Kidney (tissue), 14 donors: Measurements from ENCODE around the gene ARFRP1. TPM values are rescaled to one million over a fixed set of nuclear protein-coding genes. Genes with fewer than 3 reads are reported as not detected.

ENCODE experiments used
- DNase-seq, 5 donors: peaks; one replicate each; pipeline ENCODE4 v3.0.0-alpha.2; 2013 to 2020
- FAIRE-seq: peaks from 2 replicates; lab custom pipeline; 2012; peaks lifted over from hg19 to GRCh38; lab: Jason Lieb, UNC
- H3K27ac ChIP-seq, 2 donors: one replicate each; pipeline ENCODE4 v1.7.0; 2013; ENCODE audit warnings: low read depth in 2 of 2, low read length in 2 of 2, inconsistent platforms in 1 of 2
- H3K27me3 ChIP-seq: one replicate; pipeline ENCODE4 v1.7.1; 2013; ENCODE audit warnings: low read length, inconsistent platforms; ENCODE audit not compliant: control insufficient read depth, insufficient read depth
- H3K36me3 ChIP-seq, 3 donors: one replicate each; pipeline versions ENCODE4 v1.7.0 to v1.7.1; 2013; ENCODE audit warnings: low read length in 3 of 3, control low read depth in 1 of 3, inconsistent platforms in 1 of 3; ENCODE audit not compliant: insufficient read depth in 3 of 3, control insufficient read depth in 2 of 3
- H3K4me1 ChIP-seq, 3 donors: one replicate each; pipeline versions ENCODE4 v1.7.0 to v1.7.1; 2013; ENCODE audit warnings: low read length in 3 of 3, inconsistent platforms in 1 of 3, low read depth in 1 of 3; ENCODE audit not compliant: control insufficient read depth in 2 of 3, insufficient read depth in 2 of 3
- H3K4me3 ChIP-seq, 3 donors: one replicate each; pipeline versions ENCODE4 v1.7.0 to v1.8.1; 2013; ENCODE audit warnings: low read length in 3 of 3, control low read depth in 1 of 3, inconsistent platforms in 1 of 3
- H3K9ac ChIP-seq, 3 donors: one replicate each; pipeline versions ENCODE4 v1.7.0 to v1.7.1; 2013; ENCODE audit warnings: low read length in 3 of 3, control low read depth in 1 of 3, inconsistent platforms in 1 of 3
- H3K9me3 ChIP-seq, 3 donors: one replicate each; pipeline versions ENCODE4 v1.7.0 to v1.7.1; 2013; ENCODE audit warnings: low read length in 3 of 3, control low read depth in 1 of 3, inconsistent platforms in 1 of 3; ENCODE audit not compliant: control insufficient read depth in 2 of 3, insufficient read depth in 1 of 3
- intact Hi-C: fragments of 100-400 bp; cut with DNase I; formaldehyde crosslinking; loops from one replicate; pipeline ENCODE4 v1.11.1; 2022
- polyA plus RNA-seq: library from polyadenylated mRNA; stranded (reverse); fragments of 350-450 nt; fragmentation: Illumina TruSeq; extraction: RNeasy Lipid Tissue Mini Kit (QIAGEN cat#74804); gene quantifications from one replicate; pipeline ENCODE4 v1.2.3, GENCODE V29; 2014; ENCODE audit warnings: low read depth, low replicate concordance; ENCODE audit not compliant: insufficient read depth
- total RNA-seq: library from RNA; stranded (reverse); fragmentation: NEBNext Ultra II Directional; extraction: Animal tissue kit (Norgen Biotek cat#: 25700); gene quantifications from one replicate; pipeline ENCODE4 v1.2.1, GENCODE V29; 2021
- TF ChIP-seq, protein P1 (sequence below): IDR thresholded peaks from 3 replicates; pipeline ENCODE4 v1.5.1; 2012; ENCODE audit warnings: mild to moderate bottlenecking, moderate library complexity, borderline replicate concordance; ENCODE audit not compliant: insufficient read depth; ENCODE audit errors: extremely low read depth
- donor health status: control.
- donor health status: control.
- donor health status: control.
- donor health status: control.
- donor health status: control.
- donor health status: DM: yes; HTN: yes; CAD: no.
- donor health status: Normal renal cell carcinoma (clear cell type).

Gene ARFRP1
- total and polyA plus RNA-seq, 2 donors from 2014 or later: 60.6 to 71.2 TPM

DNA sequence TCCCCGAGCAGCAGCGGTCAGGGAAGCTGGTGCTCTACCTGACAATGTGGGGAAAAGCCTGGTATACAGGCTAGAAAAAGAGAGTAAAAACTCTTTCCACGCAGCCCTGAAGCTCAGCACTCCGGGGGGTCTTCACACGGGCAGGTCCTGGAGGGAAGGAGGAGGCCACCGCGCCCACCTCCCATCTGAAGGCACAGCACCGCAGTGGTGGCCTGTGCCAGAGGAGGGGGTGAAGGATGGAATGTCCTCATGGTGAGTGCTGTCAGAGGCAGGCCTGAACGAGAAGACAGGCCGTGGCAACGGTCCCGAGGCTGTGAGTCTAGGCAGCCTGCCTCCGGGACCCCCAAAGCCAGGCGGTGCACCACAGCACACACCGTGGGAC is 37.6 kb upstream of the ARFRP1 start:
- H3K9ac ChIP-seq: no peak overlapping the region
- H3K27me3 ChIP-seq: no peaks in the 10 kb centered on the region
- TF ChIP-seq, protein P1, sequence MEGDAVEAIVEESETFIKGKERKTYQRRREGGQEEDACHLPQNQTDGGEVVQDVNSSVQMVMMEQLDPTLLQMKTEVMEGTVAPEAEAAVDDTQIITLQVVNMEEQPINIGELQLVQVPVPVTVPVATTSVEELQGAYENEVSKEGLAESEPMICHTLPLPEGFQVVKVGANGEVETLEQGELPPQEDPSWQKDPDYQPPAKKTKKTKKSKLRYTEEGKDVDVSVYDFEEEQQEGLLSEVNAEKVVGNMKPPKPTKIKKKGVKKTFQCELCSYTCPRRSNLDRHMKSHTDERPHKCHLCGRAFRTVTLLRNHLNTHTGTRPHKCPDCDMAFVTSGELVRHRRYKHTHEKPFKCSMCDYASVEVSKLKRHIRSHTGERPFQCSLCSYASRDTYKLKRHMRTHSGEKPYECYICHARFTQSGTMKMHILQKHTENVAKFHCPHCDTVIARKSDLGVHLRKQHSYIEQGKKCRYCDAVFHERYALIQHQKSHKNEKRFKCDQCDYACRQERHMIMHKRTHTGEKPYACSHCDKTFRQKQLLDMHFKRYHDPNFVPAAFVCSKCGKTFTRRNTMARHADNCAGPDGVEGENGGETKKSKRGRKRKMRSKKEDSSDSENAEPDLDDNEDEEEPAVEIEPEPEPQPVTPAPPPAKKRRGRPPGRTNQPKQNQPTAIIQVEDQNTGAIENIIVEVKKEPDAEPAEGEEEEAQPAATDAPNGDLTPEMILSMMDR: no peak
- no peak for FAIRE-seq
- intact Hi-C loops: no loop called here
- H3K4me3 ChIP-seq: no peak overlapping the region
- peak in 1 of 5 donors; percentile 41 for DNase-seq
- H3K36me3 ChIP-seq: peaks cover 0 to 13% (median 2%) of the 10 kb centered on the region in 3 donors
- no peaks in the 10 kb centered on the region for H3K9me3 ChIP-seq
- no peak overlapping the region for H3K27ac ChIP-seq
- H3K4me1 ChIP-seq: peaks cover 0 to 14% (median 5%) of the 10 kb centered on the region in 3 donors

DNA sequence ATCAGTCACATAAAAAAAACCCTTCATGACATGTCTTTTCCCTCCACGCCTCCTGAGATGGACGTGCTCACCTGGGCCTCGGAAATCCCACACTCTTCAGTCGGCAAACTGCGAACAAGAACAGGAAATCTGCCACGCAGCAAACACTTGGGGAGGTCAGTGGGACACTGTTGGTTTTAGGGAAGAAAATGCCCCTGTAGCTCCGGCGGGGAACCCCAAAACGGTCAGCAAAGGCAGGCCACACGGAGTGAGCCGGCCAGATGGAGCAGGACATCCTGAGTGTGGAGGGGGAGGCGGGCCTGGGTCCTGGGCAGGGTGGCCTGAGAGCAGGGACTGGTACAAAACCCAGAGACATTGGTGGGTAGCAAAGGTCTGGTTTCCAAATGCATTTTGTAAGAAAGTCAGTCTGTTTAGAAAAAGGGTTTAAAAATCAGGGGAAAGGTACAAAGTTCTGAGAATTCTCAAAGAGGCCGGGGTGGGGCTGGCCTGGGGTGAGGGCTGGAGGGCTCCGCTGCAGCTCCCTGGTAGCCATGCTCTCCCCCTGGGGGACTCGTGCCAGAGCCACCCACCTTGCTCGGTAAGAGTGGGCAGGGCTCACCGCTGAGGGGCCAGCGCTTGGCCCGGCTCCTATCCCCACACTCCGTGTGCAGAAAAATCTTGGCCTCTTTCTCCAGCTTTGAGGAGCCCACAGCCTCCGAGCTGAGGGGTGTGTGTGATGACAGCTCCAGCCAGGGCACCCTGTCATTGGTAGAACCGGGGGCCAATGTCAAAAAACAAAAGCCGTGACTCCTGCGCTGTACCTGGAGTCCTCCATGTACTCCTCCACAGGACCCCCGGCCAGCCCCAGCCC is 37.0 kb upstream of the ARFRP1 start:
- H3K36me3 ChIP-seq: peaks cover 0 to 13% (median 2%) of the 10 kb centered on the region in 3 donors
- peaks cover 0 to 14% (median 5%) of the 10 kb centered on the region in 3 donors for H3K4me1 ChIP-seq
- no peaks in the 10 kb centered on the region for H3K9me3 ChIP-seq
- TF ChIP-seq, protein P1: no peak
- no peak overlapping the region for H3K27ac ChIP-seq
- no peaks in the 10 kb centered on the region for H3K27me3 ChIP-seq
- no peak overlapping the region for H3K4me3 ChIP-seq
- intact Hi-C loops: no loop called here
- H3K9ac ChIP-seq: no peak overlapping the region
- no peak for FAIRE-seq
- DNase-seq: peak in 1 of 5 donors; percentile 71

DNA sequence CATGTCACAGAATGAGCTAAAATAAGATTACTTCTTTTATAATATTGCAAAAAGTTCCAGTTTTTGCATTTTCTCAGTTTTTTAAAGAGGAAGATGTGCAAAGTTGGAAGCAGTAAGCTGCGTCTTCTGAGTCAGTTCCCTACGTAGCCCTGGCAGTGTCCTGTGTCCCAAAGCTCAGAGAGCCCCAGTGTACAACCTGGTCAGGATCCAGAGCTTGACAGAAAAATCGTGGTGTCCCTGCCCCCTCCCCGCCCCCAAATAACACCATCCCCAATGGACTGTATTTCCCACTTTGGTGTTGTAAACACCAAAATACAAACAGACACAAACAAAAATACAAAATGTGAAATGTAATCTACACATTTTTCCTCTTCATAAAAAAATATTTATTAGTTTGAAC is 36.4 kb upstream of the ARFRP1 start:
- Histone ChIP-seq H3K9me3 (no peaks in the 10 kb centered on the region), H3K27me3 (no peaks in the 10 kb centered on the region), H3K4me3 (no peak overlapping the region), H3K27ac (no peak overlapping the region), H3K4me1 (peaks cover 0 to 14% (median 5%) of the 10 kb centered on the region in 3 donors), H3K9ac (peak overlapping the region in 1 of 3 donors; percentile 12), H3K36me3 (peaks cover 0 to 13% (median 2%) of the 10 kb centered on the region in 3 donors)
- intact Hi-C loops: no loop called here
- TF ChIP-seq, protein P1: no peak
- peak in 1 of 5 donors; percentile 18 for DNase-seq
- FAIRE-seq: no peak
